ENCODE measurements around the gene MUTYH.
"Not testable (repeated sequence)": the region's sequence is repeated elsewhere in the genome, so short reads cannot be mapped to it uniquely, and the experiment has no call there.

The MUTYH gene

DNA sequence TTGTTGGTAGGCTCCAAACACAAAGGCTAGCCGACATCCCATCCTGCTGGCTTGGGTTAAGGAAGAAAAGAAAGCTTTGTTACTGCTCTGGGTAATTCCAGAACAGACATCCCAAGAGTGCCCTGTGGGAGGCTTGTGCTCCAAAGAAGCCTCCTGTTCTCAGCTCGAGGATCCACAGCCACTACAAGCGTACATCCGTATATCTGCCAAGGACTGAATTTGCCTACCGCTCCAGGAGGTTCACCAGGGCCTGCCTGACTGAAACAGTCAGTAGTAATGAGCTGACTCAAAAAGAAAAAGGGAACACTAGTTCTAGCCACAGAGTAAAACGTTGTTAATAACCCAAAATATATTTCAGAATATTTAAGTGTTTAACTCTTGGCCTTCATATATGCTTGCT is 24.8 kb upstream of the MUTYH start:
- no peak overlapping the region for H3K4me3 ChIP-seq (ENCODE audit: control insufficient read depth, low read depth, low read length)
- TF ChIP-seq, protein P1, sequence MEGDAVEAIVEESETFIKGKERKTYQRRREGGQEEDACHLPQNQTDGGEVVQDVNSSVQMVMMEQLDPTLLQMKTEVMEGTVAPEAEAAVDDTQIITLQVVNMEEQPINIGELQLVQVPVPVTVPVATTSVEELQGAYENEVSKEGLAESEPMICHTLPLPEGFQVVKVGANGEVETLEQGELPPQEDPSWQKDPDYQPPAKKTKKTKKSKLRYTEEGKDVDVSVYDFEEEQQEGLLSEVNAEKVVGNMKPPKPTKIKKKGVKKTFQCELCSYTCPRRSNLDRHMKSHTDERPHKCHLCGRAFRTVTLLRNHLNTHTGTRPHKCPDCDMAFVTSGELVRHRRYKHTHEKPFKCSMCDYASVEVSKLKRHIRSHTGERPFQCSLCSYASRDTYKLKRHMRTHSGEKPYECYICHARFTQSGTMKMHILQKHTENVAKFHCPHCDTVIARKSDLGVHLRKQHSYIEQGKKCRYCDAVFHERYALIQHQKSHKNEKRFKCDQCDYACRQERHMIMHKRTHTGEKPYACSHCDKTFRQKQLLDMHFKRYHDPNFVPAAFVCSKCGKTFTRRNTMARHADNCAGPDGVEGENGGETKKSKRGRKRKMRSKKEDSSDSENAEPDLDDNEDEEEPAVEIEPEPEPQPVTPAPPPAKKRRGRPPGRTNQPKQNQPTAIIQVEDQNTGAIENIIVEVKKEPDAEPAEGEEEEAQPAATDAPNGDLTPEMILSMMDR (IDR thresholded peaks at IDR 0.05; ENCODE audit: control insufficient read depth, insufficient read depth, low read depth, low read length, missing control alignments), result no peak
- no peak for DNase-seq (ENCODE audit: low read depth)

- TF ChIP-seq, protein P1 (IDR thresholded peaks at IDR 0.05; ENCODE audit: control insufficient read depth, insufficient read depth, low read depth, low read length, missing control alignments), result no peak
- no peak for DNase-seq (ENCODE audit: low read depth)
- H3K4me3 ChIP-seq (ENCODE audit: control insufficient read depth, low read depth, low read length), result no peak overlapping the region
Measured at GRCh38 chr1:45364294-45364693, 24.1 kb upstream of the MUTYH start.

DNA sequence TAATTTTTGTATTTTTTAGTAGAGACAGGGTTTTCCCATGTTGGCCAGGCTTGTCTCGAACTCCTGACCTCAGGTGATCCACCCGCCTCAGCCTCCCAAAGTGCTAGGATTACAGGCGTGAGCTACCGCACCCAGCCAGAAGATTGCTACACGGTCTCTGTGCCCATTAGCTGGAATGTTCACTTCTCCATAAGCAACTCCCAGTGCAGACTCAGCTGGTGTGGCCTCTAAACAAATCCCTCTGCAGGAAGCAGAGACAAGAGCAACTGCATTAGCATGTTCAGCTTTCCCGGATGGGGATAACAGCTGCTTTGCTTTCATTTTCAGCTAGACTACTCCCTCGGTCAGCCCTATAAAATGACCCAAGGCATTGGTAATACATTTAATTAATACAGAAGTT is 20.7 kb upstream of the MUTYH start:
- not testable (repeated sequence) for H3K4me3 ChIP-seq (ENCODE audit: control insufficient read depth, low read depth, low read length)
- DNase-seq (ENCODE audit: low read depth), result peak; percentile 57

- TF ChIP-seq, protein P1 (IDR thresholded peaks at IDR 0.05; ENCODE audit: control insufficient read depth, insufficient read depth, low read depth, low read length, missing control alignments), result peak; percentile 61
- no peak overlapping the region for H3K4me3 ChIP-seq (ENCODE audit: control insufficient read depth, low read depth, low read length)
- peak; percentile 32 for DNase-seq (ENCODE audit: low read depth)
Measured at GRCh38 chr1:45359882-45360513, 19.8 kb upstream of the MUTYH start.

- DNase-seq (ENCODE audit: low read depth), result no peak
- no peak overlapping the region for H3K4me3 ChIP-seq (ENCODE audit: control insufficient read depth, low read depth, low read length)
- TF ChIP-seq, protein P1 (IDR thresholded peaks at IDR 0.05; ENCODE audit: control insufficient read depth, insufficient read depth, low read depth, low read length, missing control alignments), result no peak
Measured at GRCh38 chr1:45356186-45356585, 15.9 kb upstream of the MUTYH start.

GRCh38 chr1:45355683-45356082 is 15.4 kb upstream of the MUTYH start:
- TF ChIP-seq, protein P1 (IDR thresholded peaks at IDR 0.05; ENCODE audit: control insufficient read depth, insufficient read depth, low read depth, low read length, missing control alignments), result no peak
- DNase-seq (ENCODE audit: low read depth), result no peak

DNA sequence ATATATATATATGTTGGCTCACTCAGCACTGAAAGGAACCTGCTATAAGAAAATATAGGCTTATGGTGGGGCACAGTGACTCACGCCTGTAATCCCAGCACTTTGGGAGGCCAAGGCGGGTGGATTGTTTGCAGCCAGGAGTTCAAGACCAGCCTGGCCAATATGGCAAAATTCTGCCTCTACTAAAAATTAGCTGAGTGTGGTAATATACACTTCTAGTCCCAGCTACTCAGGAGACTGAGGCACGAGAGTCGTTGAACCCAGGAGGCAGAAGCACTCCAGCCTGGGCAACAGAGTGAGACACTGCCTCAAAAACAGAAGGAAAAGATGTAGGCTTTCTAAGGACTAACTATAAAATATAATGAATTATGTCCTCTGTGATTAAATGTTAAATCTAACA is 14.6 kb upstream of the MUTYH start:
- H3K4me3 ChIP-seq (ENCODE audit: control insufficient read depth, low read depth, low read length), result no peak overlapping the region
- no peak for DNase-seq (ENCODE audit: low read depth)
- TF ChIP-seq, protein P1 (IDR thresholded peaks at IDR 0.05; ENCODE audit: control insufficient read depth, insufficient read depth, low read depth, low read length, missing control alignments), result no peak

More at GRCh38 chr1:45355683-45356082, 15.4 kb upstream of the MUTYH start:
- H3K4me3 ChIP-seq (ENCODE audit: control insufficient read depth, low read depth, low read length), result no peak overlapping the region

Measured in AG09309 (cell line).